Testis (tissue), 3 donors: ENCODE measurements around the gene TBK1. TPM values are rescaled to one million over a fixed set of nuclear protein-coding genes. Genes with fewer than 3 reads are reported as not detected.

Experiments
- DNase-seq: peaks from one replicate; pipeline ENCODE4 v3.0.0-alpha.2; 2019
- H3K27ac ChIP-seq, 2 donors: fragments of 200-600 bp; sonication (generic); one replicate each; pipeline ENCODE4 v1.5.1; 2019
- H3K27me3 ChIP-seq: fragments of 200-600 bp; sonication (generic); one replicate; pipeline ENCODE4 v1.5.1; 2019
- H3K36me3 ChIP-seq: fragments of 200-600 bp; sonication (generic); one replicate; pipeline ENCODE4 v1.5.1; 2017; ENCODE audit warnings: low read depth; ENCODE audit errors: missing control alignments
- H3K4me1 ChIP-seq: fragments of 200-600 bp; sonication (generic); one replicate; pipeline ENCODE4 v1.5.1; 2019
- H3K4me3 ChIP-seq, 2 donors: fragments of 200-600 bp; sonication (generic); one replicate each; pipeline ENCODE4 v1.5.1; 2017 to 2019
- H3K9me3 ChIP-seq: fragments of 200-600 bp; sonication (generic); one replicate; pipeline ENCODE4 v1.5.1; 2017
- CTCF ChIP-seq, 3 experiments: fragments of 450-650 bp in 2 of 3; fragments of 200-600 bp in 1 of 3; sonication (generic) in 1 of 3; IDR thresholded peaks; one replicate each; pipeline ENCODE4 v1.5.1; 2016 to 2019; ENCODE audit warnings: antibody characterized with exemption in 3 of 3, mild to moderate bottlenecking in 2 of 3, moderate library complexity in 1 of 3
- POLR2A ChIP-seq: fragments of 450-650 bp; IDR thresholded peaks from one replicate; pipeline ENCODE4 v1.6.1; 2017; ENCODE audit warnings: antibody characterized with exemption, mild to moderate bottlenecking, moderate library complexity
- WGBS, 2 donors: methylation state at CpG; one replicate each; pipeline ENCODE4 v1.1.5; 2018; 5-methylcytosine and 5-hydroxymethylcytosine counted together
- intact Hi-C: fragments of 100-400 bp; cut with DNase I; formaldehyde crosslinking; loops from one replicate; pipeline ENCODE4 v1.15.1; 2023; ENCODE audit warnings: low total_unique reads
- polyA plus RNA-seq: library from polyadenylated mRNA; stranded (reverse); fragments of 350-450 nt; fragmentation: Illumina TruSeq; extraction: RNeasy Lipid Tissue Mini Kit (QIAGEN cat#74804); gene quantifications from one replicate; pipeline ENCODE4 v1.2.3, GENCODE V29; 2014; ENCODE audit warnings: low read depth, low replicate concordance; ENCODE audit not compliant: insufficient read depth
- total RNA-seq, 2 donors: library from RNA; depleted of rRNA; stranded (reverse); fragments of >200 nt; gene quantifications; one replicate each; pipeline ENCODE4 v1.2.3, GENCODE V29; 2016

TBK1 gene
- total and polyA plus RNA-seq, 3 donors from 2014 or later, result 32.0 to 48.3 (median 47.6) TPM

GRCh38 chr12:64549108-64549507 lies 97.2 kb downstream of the TBK1 start:
- WGBS, 2 donors, result 72 to 77% methylated on average over 1 of the region's 1 CpG

GRCh38 chr12:64550755-64551154 lies 98.8 kb downstream of the TBK1 start:
- no peaks in the 10 kb centered on the region for H3K9me3 ChIP-seq
- no peaks in the 10 kb centered on the region for H3K4me1 ChIP-seq
- no peaks in the 10 kb centered on the region for H3K27me3 ChIP-seq
- DNase-seq, result no peak
- 45 to 77% methylated on average over 3 of the region's 3 CpGs for WGBS, 2 donors
- no peak overlapping the region for H3K27ac ChIP-seq
- intact Hi-C loops, result no loop called here
- H3K4me3 ChIP-seq, result no peak overlapping the region
- TF ChIP-seq POLR2A, result no peak
- no peak for TF ChIP-seq CTCF (IDR thresholded peaks at IDR 0.05)
- H3K36me3 ChIP-seq, result no peaks in the 10 kb centered on the region

More at GRCh38 chr12:64549108-64549507, 97.2 kb downstream of the TBK1 start:
- Histone ChIP-seq H3K36me3 (no peaks in the 10 kb centered on the region), H3K4me3 (no peak overlapping the region), H3K4me1 (no peaks in the 10 kb centered on the region), H3K27ac (no peak overlapping the region), H3K27me3 (no peaks in the 10 kb centered on the region), H3K9me3 (no peaks in the 10 kb centered on the region)
- intact Hi-C loops, result loop anchor here (5.0 kb wide), 1 partner anchor 143 kb away; no protein-coding TSS in a partner anchor
- TF ChIP-seq POLR2A (no peak), CTCF (IDR thresholded peaks at IDR 0.05) (no peak)
- no peak for DNase-seq

GRCh38 chr12:64551676-64552075 lies 99.8 kb downstream of the TBK1 start:
- H3K27me3 ChIP-seq, result no peaks in the 10 kb centered on the region
- H3K27ac ChIP-seq, result no peak overlapping the region
- H3K9me3 ChIP-seq, result no peaks in the 10 kb centered on the region
- TF ChIP-seq CTCF (IDR thresholded peaks at IDR 0.05), result no peak
- no peak for TF ChIP-seq POLR2A
- no peak for DNase-seq
- no peaks in the 10 kb centered on the region for H3K4me1 ChIP-seq
- no peaks in the 10 kb centered on the region for H3K36me3 ChIP-seq
- 56 to 65% methylated on average over 7 of the region's 7 CpGs for WGBS, 2 donors
- no peak overlapping the region for H3K4me3 ChIP-seq
- intact Hi-C loops, result no loop called here

Other genes starting within 250 kb of the TBK1 start
- gene KICS2, start 229.8 kb upstream of the TBK1 start, total RNA-seq, result 10 to 100 TPM; 20.5 to 27.9 TPM
- 7.9 TPM for gene KICS2, start 229.8 kb upstream of the TBK1 start, polyA plus RNA-seq
- 10 to 100 TPM in 1 of 2 donors, 1 to 10 TPM in 1; 4.2 to 13.1 TPM for gene C12orf56, start 61.4 kb upstream of the TBK1 start, total RNA-seq
- gene C12orf56, start 61.4 kb upstream of the TBK1 start, polyA plus RNA-seq, result 21.8 TPM
- 10 to 100 TPM; 43.5 to 46.8 TPM for gene XPOT, start 47.7 kb upstream of the TBK1 start, total RNA-seq
- gene XPOT, start 47.7 kb upstream of the TBK1 start, polyA plus RNA-seq, result 47.5 TPM
- gene RASSF3, start 158.4 kb downstream of the TBK1 start, total RNA-seq, result 10 to 100 TPM; 20.3 to 26.4 TPM
- gene RASSF3, start 158.4 kb downstream of the TBK1 start, polyA plus RNA-seq, result 27.5 TPM